Adipose tissue (tissue), 3 donors: ENCODE data around the gene CCDC92. TPM values are rescaled to one million over a fixed set of nuclear protein-coding genes. Genes with fewer than 3 reads are reported as not detected.

Source experiments
- H3K27ac ChIP-seq: one replicate; pipeline ENCODE4 v1.5.1; 2013; ENCODE audit warnings: low read depth, low read length
- WGBS, 3 donors: extraction: QIAGEN DNeasy Blood & Tissue Kit; methylation state at CpG; one replicate each; pipeline ENCODE4 v1.1.7; 2013; 5-methylcytosine and 5-hydroxymethylcytosine counted together
- polyA plus RNA-seq, 3 donors: library from polyadenylated mRNA; stranded (reverse); fragments of 200-250 nt; gene quantifications; one replicate each; pipeline ENCODE4 v1.2.3, GENCODE V29; 2013
- donor health status: healthy with polysubstance abuse.
- donor health status: Bipolar disorder and iron deficiency.
- donor health status: healthy.

The CCDC92 gene
- polyA plus RNA-seq, 3 donors: 13.2 to 77.8 (median 68.2) TPM

DNA sequence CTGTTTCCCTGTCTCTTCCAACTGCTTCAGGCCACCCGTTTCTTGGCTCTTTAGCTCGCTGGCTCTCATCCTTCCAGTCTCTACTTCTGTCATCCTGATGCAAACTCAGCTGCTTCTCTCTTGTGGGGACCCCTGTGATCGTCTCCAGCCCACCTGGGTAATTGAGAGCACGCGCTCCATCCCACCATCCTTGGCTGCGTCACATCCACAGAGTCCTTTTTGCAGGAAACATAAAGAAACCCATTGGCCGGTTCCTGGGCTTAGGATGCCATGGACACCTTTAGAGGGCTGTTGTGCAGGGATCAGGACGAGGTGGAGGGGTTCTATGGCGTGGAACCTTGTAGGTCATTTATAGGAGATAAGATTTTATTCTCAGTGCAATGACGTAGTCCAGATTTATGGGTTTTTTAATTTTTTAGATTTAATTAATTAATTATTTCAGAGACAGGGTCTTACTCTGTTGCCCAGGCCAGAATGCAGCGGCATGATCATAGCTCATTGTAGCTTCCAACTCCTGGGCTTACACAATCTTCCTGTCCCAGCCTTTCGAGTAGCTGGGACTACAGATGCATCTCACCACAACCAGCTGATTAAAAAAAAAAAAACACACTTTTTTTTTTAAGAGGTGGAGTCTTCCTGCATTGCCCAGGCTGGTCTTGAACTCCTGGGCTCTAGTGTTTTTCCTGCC lies 82.6 kb downstream of the CCDC92 start:
- H3K27ac ChIP-seq: no peak overlapping the region
- WGBS, 3 donors: 77 to 88% (median 85%) methylated on average over 12 of the region's 12 CpGs

DNA sequence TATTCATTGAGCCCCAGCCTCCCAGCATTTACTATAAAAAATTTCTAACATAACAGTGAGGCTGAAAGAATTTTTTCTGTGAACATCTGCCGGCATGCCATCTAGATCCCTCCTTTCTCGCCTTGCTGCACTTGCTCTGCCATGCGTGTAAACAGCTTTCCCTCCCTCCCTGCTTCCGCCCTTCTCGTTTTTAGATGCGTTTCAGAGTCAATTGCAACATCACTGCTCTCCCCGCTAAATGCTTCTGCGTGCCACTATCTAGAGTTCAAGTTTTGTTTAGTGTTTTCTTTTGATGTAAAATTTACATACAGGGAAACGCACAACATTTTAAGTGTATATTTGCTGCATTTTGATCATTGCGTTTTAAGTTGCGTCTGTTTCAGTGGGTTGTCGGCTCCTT lies 83.6 kb downstream of the CCDC92 start:
- no peak overlapping the region for H3K27ac ChIP-seq
- WGBS, 3 donors: 61 to 82% (median 65%) methylated on average over 12 of the region's 12 CpGs

DNA sequence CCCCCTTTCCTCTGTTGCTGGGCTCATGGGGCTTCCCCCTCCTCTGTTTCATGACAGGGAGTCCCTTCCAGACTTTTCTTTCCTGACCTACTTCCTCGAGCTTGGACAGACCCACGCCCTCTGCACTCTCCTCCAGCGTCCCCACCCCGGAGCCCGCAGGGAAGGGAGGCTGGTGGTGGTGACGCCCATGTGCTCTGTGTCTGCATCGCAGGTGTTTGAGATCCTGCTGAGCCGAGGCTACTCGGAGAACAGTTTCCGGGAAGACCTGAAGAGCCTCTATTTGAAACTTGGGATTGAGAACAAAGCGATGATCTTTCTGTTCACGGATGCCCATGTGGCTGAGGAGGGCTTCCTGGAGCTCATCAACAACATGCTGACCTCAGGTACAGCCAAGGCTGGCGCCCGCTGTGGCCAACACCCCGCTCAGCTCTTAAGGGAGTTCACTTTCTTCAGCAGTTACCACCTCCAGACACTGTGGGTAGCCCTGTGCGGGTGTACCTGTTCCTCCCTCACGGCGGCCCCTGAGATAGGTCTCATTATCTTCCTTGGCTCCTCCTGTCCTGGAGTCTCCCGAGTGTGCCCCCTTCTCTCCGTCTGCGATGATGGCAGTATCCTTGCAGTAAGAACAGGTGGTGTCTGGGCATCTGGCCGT lies 85.6 kb downstream of the CCDC92 start:
- WGBS, 3 donors: 40 to 69% (median 66%) methylated on average over 22 of the region's 22 CpGs

DNA sequence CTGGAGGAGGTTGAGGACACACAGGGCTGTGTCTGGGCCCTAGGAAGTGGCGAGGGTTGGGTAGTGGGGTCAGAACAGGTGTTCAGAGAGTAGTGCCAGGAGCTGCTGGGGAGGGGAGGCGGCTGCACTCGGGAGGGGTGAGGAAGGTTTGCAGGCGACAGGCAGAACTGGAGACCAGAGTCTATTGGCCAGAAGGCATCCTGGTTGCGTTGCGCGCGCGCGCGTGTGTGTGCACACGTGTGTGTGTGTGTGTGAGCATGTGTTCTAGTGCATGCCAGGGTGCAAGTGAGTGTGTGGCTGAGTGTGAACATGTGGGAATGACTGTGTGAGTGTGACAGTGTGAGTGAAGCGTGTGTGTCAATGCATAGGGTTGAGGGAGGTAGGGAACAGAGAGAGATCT lies 86.4 kb downstream of the CCDC92 start:
- H3K27ac ChIP-seq: no peak overlapping the region
- 47 to 88% (median 85%) methylated on average over 13 of the region's 13 CpGs for WGBS, 3 donors

More for the DNA sequence above, 85.6 kb downstream of the CCDC92 start:
- H3K27ac ChIP-seq: no peak overlapping the region

Other genes starting within 250 kb of the CCDC92 start
- gene DNAH10, start 210.5 kb downstream of the CCDC92 start, polyA plus RNA-seq: under 1 TPM; 0.24 to 0.67 (median 0.26) TPM
- gene ZNF664, start 384 bp upstream of the CCDC92 start, polyA plus RNA-seq: 100 to 1,000 TPM in 1 of 3 donors, 10 to 100 TPM in 2; 29.8 to 105 (median 76.4) TPM